A549 (cell line): ENCODE data around the gene SUPT3H.

ENCODE experiments used
- CHD4 ChIP-seq: fragments of 200-600 bp; sonication (generic); IDR thresholded peaks from 2 replicates; pipeline ENCODE4 v1.6.1; 2016; ENCODE audit warnings: antibody characterized with exemption, mild to moderate bottlenecking, borderline replicate concordance
- CTCF ChIP-seq: fragments of >200 bp; sonication (Bioruptor Twin); formaldehyde crosslinking; IDR thresholded peaks from 3 replicates; pipeline ENCODE4 v1.5.1; 2016
- ELK1 ChIP-seq: fragments of 150-350 bp; IDR thresholded peaks from 2 replicates; pipeline ENCODE4 v1.6.1; 2014; ENCODE audit warnings: low read depth, mild to moderate bottlenecking, low read length
- JUN ChIP-seq, 2 experiments: fragments of >200 bp; sonication (Bioruptor Twin); formaldehyde crosslinking; IDR thresholded peaks; 2 replicates in 1 of 2; 3 replicates in 1 of 2; pipeline ENCODE4 v1.6.1; 2016 to 2017
- JUNB ChIP-seq: fragments of >200 bp; sonication (Bioruptor Twin); formaldehyde crosslinking; IDR thresholded peaks from 2 replicates; pipeline ENCODE4 v1.6.1; 2016
- POLR2A ChIP-seq: IDR thresholded peaks from 2 replicates; pipeline ENCODE4 v1.6.1; 2012; ENCODE audit warnings: mild to moderate bottlenecking, low read length
- RAD21 ChIP-seq, 2 experiments: fragments of >200 bp in 1 of 2; sonication (Bioruptor Twin) in 1 of 2; formaldehyde crosslinking in 1 of 2; IDR thresholded peaks in 1 of 2; conservative IDR thresholded peaks in 1 of 2; 2 replicates in 1 of 2; 3 replicates in 1 of 2; pipeline ENCODE4 v1.6.1; 2012 to 2018; ENCODE audit warnings: inconsistent platforms in 1 of 2
- TF ChIP-seq, protein P1 (sequence below): fragments of 450-650 bp; IDR thresholded peaks from 2 replicates; pipeline ENCODE4 v1.6.1; 2014; ENCODE audit warnings: antibody characterized with exemption

DNA sequence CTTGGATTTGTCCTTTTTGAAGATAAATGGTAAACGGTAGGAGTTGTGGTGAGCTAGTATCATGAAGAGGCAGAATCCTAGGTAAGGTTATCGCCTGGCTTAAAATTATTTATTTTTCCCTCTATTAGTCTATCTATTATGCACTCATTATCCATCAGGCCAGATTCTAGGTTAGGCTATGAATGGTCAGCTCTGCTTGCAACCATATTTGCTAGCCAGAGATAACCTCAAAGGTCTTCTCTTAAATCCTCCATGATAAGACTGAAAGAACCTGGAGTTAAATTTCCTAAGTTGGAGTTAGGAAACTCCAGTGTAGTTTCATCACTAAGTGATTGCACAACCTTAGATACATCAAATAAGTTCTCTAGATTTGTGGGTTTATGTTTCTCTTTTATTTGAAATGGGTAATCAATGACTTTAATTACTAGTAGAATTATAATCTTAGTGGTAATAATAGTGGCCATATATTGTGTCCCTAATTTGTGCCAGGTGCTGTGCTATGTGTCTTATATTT lies 351.7 kb downstream of the SUPT3H start:
- no peak for TF ChIP-seq POLR2A
- TF ChIP-seq CTCF: no peak
- TF ChIP-seq, protein P1, sequence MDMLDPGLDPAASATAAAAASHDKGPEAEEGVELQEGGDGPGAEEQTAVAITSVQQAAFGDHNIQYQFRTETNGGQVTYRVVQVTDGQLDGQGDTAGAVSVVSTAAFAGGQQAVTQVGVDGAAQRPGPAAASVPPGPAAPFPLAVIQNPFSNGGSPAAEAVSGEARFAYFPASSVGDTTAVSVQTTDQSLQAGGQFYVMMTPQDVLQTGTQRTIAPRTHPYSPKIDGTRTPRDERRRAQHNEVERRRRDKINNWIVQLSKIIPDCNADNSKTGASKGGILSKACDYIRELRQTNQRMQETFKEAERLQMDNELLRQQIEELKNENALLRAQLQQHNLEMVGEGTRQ: no peak
- TF ChIP-seq RAD21 (conservative IDR thresholded peaks at IDR 0.05 in 1 of 2, IDR thresholded peaks at IDR 0.05 in 1 of 2): no peak
- TF ChIP-seq ELK1: no peak
- TF ChIP-seq JUNB: no peak
- TF ChIP-seq JUN (IDR thresholded peaks at IDR 0.05): no peak
- TF ChIP-seq CHD4: no peak
